ACHN (cell line): ENCODE results near the gene UBE4A.
"Not testable (repeated sequence)": the region's sequence is repeated elsewhere in the genome, so short reads cannot be mapped to it uniquely, and the experiment has no call there.

ENCODE experiments used
- DNase-seq: peaks from one replicate; pipeline ENCODE4 v3.0.0-alpha.2; 2015
- in situ Hi-C: cut with HindIII; loops from 2 replicates; pipeline ENCODE4 v1.10.0; 2017; ENCODE audit warnings: low sequenced_read_pairs, low pct_ligation_motif_present, low pct_unique_long_range_greater_than_20kb

The UBE4A gene

GRCh38 chr11:118396097-118396501, 36.7 kb downstream of the UBE4A start:
- in situ Hi-C loops: no loop called here
- no peak for DNase-seq

- in situ Hi-C loops: no loop called here
- no peak for DNase-seq
Measured at GRCh38 chr11:118397448-118397847, 38.0 kb downstream of the UBE4A start.

GRCh38 chr11:118398791-118399559, 39.6 kb downstream of the UBE4A start:
- in situ Hi-C loops: no loop called here

GRCh38 chr11:118401151-118401879, 41.9 kb downstream of the UBE4A start, which contains the start of gene ATP5MG:
TSS of gene ATP5MG (plus strand) at chr11:118401606. CDS start at chr11:118401666, 60 bp downstream.
- DNase-seq: peak; percentile 87
- in situ Hi-C loops: no loop called here

More at GRCh38 chr11:118398791-118399559, 39.6 kb downstream of the UBE4A start:
- DNase-seq: no peak

- peak; percentile 75 for DNase-seq
- in situ Hi-C loops: no loop called here
Measured at GRCh38 chr11:118401880-118402590, 42.6 kb downstream of the UBE4A start.

- DNase-seq, in situ Hi-C loops: not testable (repeated sequence)
Measured at GRCh38 chr11:118402594-118402993, 43.2 kb downstream of the UBE4A start.

- in situ Hi-C loops: no loop called here
Measured at GRCh38 chr11:118406599-118407166, 47.3 kb downstream of the UBE4A start.

GRCh38 chr11:118410055-118410745, 50.8 kb downstream of the UBE4A start:
- DNase-seq: no peak
- in situ Hi-C loops: no loop called here

More at GRCh38 chr11:118406599-118407166, 47.3 kb downstream of the UBE4A start:
- DNase-seq: no peak

- DNase-seq: no peak
- in situ Hi-C loops: no loop called here
Measured at GRCh38 chr11:118411530-118411929, 52.1 kb downstream of the UBE4A start.

- DNase-seq: no peak
- in situ Hi-C loops: no loop called here
Measured at GRCh38 chr11:118412921-118413320, 53.5 kb downstream of the UBE4A start.

- in situ Hi-C loops: no loop called here
- DNase-seq: no peak
Measured at GRCh38 chr11:118415062-118415738, 55.8 kb downstream of the UBE4A start.

- in situ Hi-C loops: no loop called here
- DNase-seq: peak; percentile 89
Measured at GRCh38 chr11:118415739-118416068, 56.3 kb downstream of the UBE4A start.

- in situ Hi-C loops, DNase-seq: not testable (repeated sequence)
Measured at GRCh38 chr11:118416900-118417299, 57.5 kb downstream of the UBE4A start.

- peak; percentile 72 for DNase-seq
- in situ Hi-C loops: no loop called here
Measured at GRCh38 chr11:118417801-118418200, 58.4 kb downstream of the UBE4A start.

GRCh38 chr11:118418766-118419165, 59.4 kb downstream of the UBE4A start:
- in situ Hi-C loops: no loop called here
- DNase-seq: peak; percentile 37

- DNase-seq: no peak
- in situ Hi-C loops: no loop called here
Measured at GRCh38 chr11:118427707-118428106, 68.3 kb downstream of the UBE4A start.

- in situ Hi-C loops: no loop called here
- DNase-seq: no peak
Measured at GRCh38 chr11:118430956-118431355, 71.6 kb downstream of the UBE4A start.

- in situ Hi-C loops: no loop called here
- DNase-seq: no peak
Measured at GRCh38 chr11:118434123-118434552, 74.7 kb downstream of the UBE4A start.
